HCT116 (cell line): ENCODE measurements around the gene CA11. TPM values are rescaled to one million over a fixed set of nuclear protein-coding genes. Genes with fewer than 3 reads are reported as not detected.
A peak's percentile ranks its signal among the peaks of the same experiment; 100 is the strongest.

Experiments used
- ATAC-seq: fragments of 200-7000 bp; cut with Tn5 transposase; 2 replicates; pipeline ENCODE4 v1.9.1; 2020; ENCODE audit warnings: mild to moderate bottlenecking, moderate library complexity
- BruUV-seq: library from RNA; stranded (reverse); fragments of 400-500 nt; replicated peaks from 2 replicates; lab custom pipeline; 2021; lab: Mats Ljungman, UMichigan
- CTCF ChIA-PET: fragments of 300-600 bp; sonication (Branson Sonifier 250); formaldehyde crosslinking; loops from one replicate; lab custom pipeline; 2021; ENCODE audit warnings: antibody characterized with exemption; lab: Charles Lee
- POLR2A ChIA-PET: fragments of 300-600, 350-600 bp; sonication (Branson Sonifier 250); formaldehyde crosslinking; loops from one replicate; lab custom pipeline; 2021; ENCODE audit warnings: antibody characterized with exemption; lab: Charles Lee
- RAD21 ChIA-PET, 2 experiments: fragments of 300-600 bp; sonication (Branson Sonifier 250); formaldehyde crosslinking; loops; one replicate each; lab custom pipeline; 2023; ENCODE audit warnings: low total read pairs in 2 of 2; ENCODE audit not compliant: uncharacterized antibody in 2 of 2, unreplicated experiment in 2 of 2, low non-redundant PET in 1 of 2; lab: Charles Lee
- DNase-seq: peaks from one replicate; pipeline ENCODE4 v3.0.0-alpha.2; 2010; ENCODE audit warnings: low read depth, low spot score
- H2AFZ ChIP-seq: fragments of 200-600 bp; shearing (Covaris generic), sonication (generic); 2 replicates; pipeline ENCODE4 v1.6.1; 2017; ENCODE audit warnings: low read depth, mixed run types, mixed read lengths, antibody characterized with exemption, low read length; ENCODE audit not compliant: poor library complexity, severe bottlenecking
- H3K27ac ChIP-seq: 2 replicates; pipeline ENCODE4 v1.5.1; 2012; ENCODE audit warnings: low read depth, low read length
- H3K27me3 ChIP-seq: fragments of 200-600 bp; sonication (generic); 2 replicates; pipeline ENCODE4 v1.6.1; 2016; ENCODE audit warnings: mixed run types, low read length, mixed read lengths; ENCODE audit not compliant: insufficient read depth
- H3K36me3 ChIP-seq, 2 experiments: fragments of 200-500 bp in 1 of 2; fragments of 200-600 bp in 1 of 2; sonication (Bioruptor generic) in 1 of 2; sonication (generic) in 1 of 2; 2 replicates each; pipeline versions ENCODE4 v1.5.1 to v1.6.1; 2014 to 2016; ENCODE audit warnings: low read length in 2 of 2, inconsistent platforms in 1 of 2, mixed read lengths in 1 of 2, mixed run types in 1 of 2; ENCODE audit not compliant: insufficient read depth in 2 of 2, control insufficient read depth in 1 of 2
- H3K4me1 ChIP-seq, 2 experiments: fragments of 200-600 bp in 1 of 2; sonication (generic) in 1 of 2; 2 replicates each; pipeline versions ENCODE4 v1.5.1 to v1.6.1; 2012 to 2017; ENCODE audit warnings: low read length in 2 of 2, inconsistent platforms in 1 of 2, mild to moderate bottlenecking in 1 of 2, mixed read lengths in 1 of 2, mixed run types in 1 of 2, moderate library complexity in 1 of 2; ENCODE audit not compliant: insufficient read depth in 2 of 2, control insufficient read depth in 1 of 2
- H3K4me2 ChIP-seq: fragments of 200-600 bp; sonication (generic); 2 replicates; pipeline ENCODE4 v1.6.1; 2017; ENCODE audit warnings: mixed run types, low read length, mixed read lengths
- H3K4me3 ChIP-seq, 2 experiments: fragments of 200-600 bp in 1 of 2; sonication (generic) in 1 of 2; replicated peaks in 1 of 2; 2 replicates each; pipeline ENCODE4 v1.5.1; 2011 to 2016; ENCODE audit warnings: low read length in 2 of 2, control low read depth in 1 of 2, low read depth in 1 of 2, mild to moderate bottlenecking in 1 of 2, mixed read lengths in 1 of 2, mixed run types in 1 of 2
- H3K79me2 ChIP-seq: fragments of 200-600 bp; sonication (generic); 2 replicates; pipeline ENCODE4 v1.6.1; 2017; ENCODE audit warnings: mild to moderate bottlenecking, mixed run types, low read length, moderate library complexity, mixed read lengths; ENCODE audit not compliant: insufficient read depth
- H3K9ac ChIP-seq: fragments of 200-600 bp; sonication (generic); 2 replicates; pipeline ENCODE4 v1.6.1; 2016; ENCODE audit warnings: low read length, mixed read lengths
- H3K9me2 ChIP-seq: fragments of 200-600 bp; sonication (generic), shearing (Covaris generic); 2 replicates; pipeline ENCODE4 v1.6.1; 2017; ENCODE audit warnings: mixed run types, mild to moderate bottlenecking, moderate library complexity; ENCODE audit not compliant: insufficient read depth
- H3K9me3 ChIP-seq, 2 experiments: fragments of 200-500 bp in 1 of 2; fragments of 200-600 bp in 1 of 2; sonication (Bioruptor generic) in 1 of 2; sonication (generic) in 1 of 2; 2 replicates each; pipeline ENCODE4 v1.6.1; 2014 to 2017; ENCODE audit warnings: low read length in 2 of 2, mixed read lengths in 2 of 2, inconsistent platforms in 1 of 2, low read depth in 1 of 2, mild to moderate bottlenecking in 1 of 2, mixed run types in 1 of 2, moderate library complexity in 1 of 2; ENCODE audit not compliant: control insufficient read depth in 1 of 2, insufficient read depth in 1 of 2
- H4K20me1 ChIP-seq: fragments of 200-600 bp; sonication (generic), shearing (Covaris generic); 2 replicates; pipeline ENCODE4 v1.6.1; 2017; ENCODE audit warnings: mixed run types, mild to moderate bottlenecking, moderate library complexity; ENCODE audit not compliant: insufficient read depth
- ELF1 ChIP-seq: IDR thresholded peaks from 2 replicates; pipeline ENCODE4 v1.6.1; 2012; ENCODE audit warnings: low read depth, borderline replicate concordance
- EZH2 ChIP-seq: fragments of 200-600 bp; sonication (generic); IDR thresholded peaks from 2 replicates; pipeline ENCODE4 v1.6.1; 2017; ENCODE audit warnings: antibody characterized with exemption, mixed run types
- EZH2phosphoT487 ChIP-seq: fragments of 200-600 bp; IDR thresholded peaks from 2 replicates; pipeline ENCODE4 v1.6.1; 2018; ENCODE audit warnings: antibody characterized with exemption, borderline replicate concordance
- POLR2A ChIP-seq: IDR thresholded peaks from 2 replicates; pipeline ENCODE4 v1.7.0; 2011; ENCODE audit warnings: borderline replicate concordance; ENCODE audit not compliant: insufficient read depth, insufficient read length; ENCODE audit errors: extremely low read depth
- SIN3A ChIP-seq: IDR thresholded peaks from 2 replicates; pipeline ENCODE4 v1.6.1; 2012; ENCODE audit warnings: low read depth
- SRF ChIP-seq: IDR thresholded peaks from 2 replicates; pipeline ENCODE4 v1.6.1; 2012; ENCODE audit warnings: low read depth
- TCF7L2 ChIP-seq: IDR thresholded peaks from 2 replicates; pipeline ENCODE4 v1.7.0; 2011; ENCODE audit warnings: borderline replicate concordance, inconsistent platforms; ENCODE audit not compliant: insufficient read depth, insufficient read length; ENCODE audit errors: extremely low read depth
- YY1 ChIP-seq: IDR thresholded peaks from 2 replicates; pipeline ENCODE4 v1.6.1; 2011; ENCODE audit warnings: low read length, low read depth, moderate library complexity, mild to moderate bottlenecking; ENCODE audit not compliant: insufficient replicate concordance; ENCODE audit errors: extremely low read depth
- intact Hi-C: fragments of 100-400 bp; cut with micrococcal nuclease; formaldehyde crosslinking; loops from 2 replicates; pipeline ENCODE4 v1.10.0; 2022
- total RNA-seq: library from RNA; stranded (reverse); gene quantifications from one replicate; pipeline ENCODE4 v1.2.1, GENCODE V29; 2021; ENCODE audit not compliant: unreplicated experiment
- TF ChIP-seq, protein P1 (sequence below): IDR thresholded peaks from 2 replicates; pipeline ENCODE4 v1.6.1; 2011; ENCODE audit warnings: mild to moderate bottlenecking, low read length, moderate library complexity; ENCODE audit not compliant: insufficient replicate concordance; ENCODE audit errors: extremely low read depth
- TF ChIP-seq, protein P2 (sequence below): IDR thresholded peaks from 2 replicates; pipeline ENCODE4 v1.6.1; 2012

Gene CA11
- total RNA-seq, 1 experiment from 2014 or later: 29.6 TPM

DNA sequence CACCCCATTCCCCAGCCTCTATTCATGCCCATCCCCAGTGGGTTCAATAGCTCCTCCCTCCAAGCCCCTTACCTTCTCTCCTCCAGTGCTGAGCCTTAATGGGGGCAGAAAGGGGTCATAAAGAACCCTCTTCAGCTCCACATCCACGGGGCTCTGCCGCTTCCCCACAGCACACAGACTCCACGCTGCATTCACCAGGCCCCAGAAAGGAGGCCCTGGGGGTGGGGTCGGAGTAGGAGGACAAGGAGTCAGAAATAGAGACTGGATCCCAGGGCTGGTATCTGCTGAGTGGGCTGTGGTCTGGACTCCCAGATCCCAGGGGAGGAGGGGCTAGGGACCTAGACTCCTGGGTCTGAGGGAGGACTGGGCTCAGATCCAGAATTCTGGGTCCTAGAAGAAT is 1.6 kb downstream of the CA11 start:
- intact Hi-C loops: no loop called here
- RAD21 ChIA-PET: no interaction called here
- CTCF ChIA-PET: interaction anchor here (2.4 kb wide), 1 partner anchor 16 kb away, joined by 8 read pairs; no protein-coding TSS in a partner anchor

DNA sequence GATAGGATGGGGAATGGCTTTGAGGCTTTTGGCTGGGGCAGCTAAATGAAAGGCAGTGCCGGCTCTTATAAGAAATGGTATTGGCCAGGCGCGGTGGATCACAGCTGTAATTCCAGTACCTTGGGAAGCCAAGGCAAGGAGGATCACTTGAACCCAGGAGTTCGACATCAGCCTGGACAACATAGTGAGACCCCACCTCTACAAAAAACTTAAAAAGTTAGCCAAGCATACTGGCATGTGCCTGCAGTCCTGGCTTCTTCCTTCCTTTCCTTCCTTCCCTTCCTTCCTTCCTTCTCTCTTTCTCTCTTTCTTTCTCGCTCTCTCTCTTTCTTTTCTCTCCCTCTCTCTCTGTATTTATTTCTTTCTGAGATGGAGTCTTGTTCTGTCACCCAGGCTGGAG is 3.1 kb downstream of the CA11 start:
- Histone ChIP-seq H3K36me3 (no peaks in the 10 kb centered on the region), H2AFZ (no peak overlapping the region)
- RAD21 ChIA-PET: no interaction called here
- TF ChIP-seq POLR2A: no peak
- TF ChIP-seq EZH2: no peak
- TF ChIP-seq EZH2phosphoT487: no peak
- TF ChIP-seq SIN3A: no peak
- no peak for TF ChIP-seq ELF1
- TF ChIP-seq, protein P1, sequence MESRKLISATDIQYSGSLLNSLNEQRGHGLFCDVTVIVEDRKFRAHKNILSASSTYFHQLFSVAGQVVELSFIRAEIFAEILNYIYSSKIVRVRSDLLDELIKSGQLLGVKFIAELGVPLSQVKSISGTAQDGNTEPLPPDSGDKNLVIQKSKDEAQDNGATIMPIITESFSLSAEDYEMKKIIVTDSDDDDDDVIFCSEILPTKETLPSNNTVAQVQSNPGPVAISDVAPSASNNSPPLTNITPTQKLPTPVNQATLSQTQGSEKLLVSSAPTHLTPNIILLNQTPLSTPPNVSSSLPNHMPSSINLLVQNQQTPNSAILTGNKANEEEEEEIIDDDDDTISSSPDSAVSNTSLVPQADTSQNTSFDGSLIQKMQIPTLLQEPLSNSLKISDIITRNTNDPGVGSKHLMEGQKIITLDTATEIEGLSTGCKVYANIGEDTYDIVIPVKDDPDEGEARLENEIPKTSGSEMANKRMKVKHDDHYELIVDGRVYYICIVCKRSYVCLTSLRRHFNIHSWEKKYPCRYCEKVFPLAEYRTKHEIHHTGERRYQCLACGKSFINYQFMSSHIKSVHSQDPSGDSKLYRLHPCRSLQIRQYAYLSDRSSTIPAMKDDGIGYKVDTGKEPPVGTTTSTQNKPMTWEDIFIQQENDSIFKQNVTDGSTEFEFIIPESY: no peak
- no peak for TF ChIP-seq SRF
- TF ChIP-seq YY1: no peak
- TF ChIP-seq, protein P2, sequence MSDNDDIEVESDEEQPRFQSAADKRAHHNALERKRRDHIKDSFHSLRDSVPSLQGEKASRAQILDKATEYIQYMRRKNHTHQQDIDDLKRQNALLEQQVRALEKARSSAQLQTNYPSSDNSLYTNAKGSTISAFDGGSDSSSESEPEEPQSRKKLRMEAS: no peak
- no peak for TF ChIP-seq TCF7L2
- TF ChIP-seq, all 23 proteins: peak for 0
- H3K27me3 ChIP-seq: no peaks in the 10 kb centered on the region
- no peaks in the 10 kb centered on the region for H3K9me3 ChIP-seq
- ATAC-seq (no peak), DNase-seq (no peak)
- no peaks in the 10 kb centered on the region for H3K79me2 ChIP-seq
- H3K4me1 ChIP-seq: peaks cover 23 to 52% of the 10 kb centered on the region in 2 experiments
- H4K20me1 ChIP-seq: no peaks in the 10 kb centered on the region
- no peak overlapping the region for H3K27ac ChIP-seq
- no peak overlapping the region for H3K9ac ChIP-seq
- H3K4me3 ChIP-seq: no peak overlapping the region
- CTCF ChIA-PET: no interaction called here
- intact Hi-C loops: no loop called here
- POLR2A ChIA-PET: no interaction called here
- no peaks in the 10 kb centered on the region for H3K9me2 ChIP-seq
- BruUV-seq: no TSS peak
- no peak overlapping the region for H3K4me2 ChIP-seq

More for the DNA sequence above, 1.6 kb downstream of the CA11 start:
- H3K36me3 ChIP-seq: no peaks in the 10 kb centered on the region
- H3K27me3 ChIP-seq: no peaks in the 10 kb centered on the region
- POLR2A ChIA-PET: interaction anchor here (1.4 to 2.5 kb wide), 4 partner anchors 11 to 110 kb away, joined by 3 to 27 read pairs (median 7); partner anchors contain the start of genes FGF21, RPL18 and SPHK2
- H4K20me1 ChIP-seq: no peaks in the 10 kb centered on the region
- 0 out of 2 replicates have a peak overlapping the region, but pooled peaks have one; percentile 3 for H3K9ac ChIP-seq
- H3K27ac ChIP-seq: peak overlapping the region; percentile 83; the same call in 1 of the 2 replicates
- peak overlapping the region; percentile 55 to 58 for H3K4me3 ChIP-seq
- no peaks in the 10 kb centered on the region for H3K79me2 ChIP-seq
- DNase-seq: no peak
- peak overlapping the region; percentile 85 for H3K4me2 ChIP-seq
- peaks cover 18 to 43% of the 10 kb centered on the region in 2 experiments for H3K4me1 ChIP-seq
- H2AFZ ChIP-seq: no peak overlapping the region
- H3K9me2 ChIP-seq: no peaks in the 10 kb centered on the region
- no peaks in the 10 kb centered on the region for H3K9me3 ChIP-seq
- no TSS peak for BruUV-seq
- TF ChIP-seq TCF7L2 (no peak), SRF (no peak)
- ATAC-seq: no peak
